HG02870 (cell line): ENCODE data around the gene CXCL16.
A peak's percentile ranks its signal among the peaks of the same experiment; 100 is the strongest.
"Not testable (repeated sequence)": the region's sequence is repeated elsewhere in the genome, so short reads cannot be mapped to it uniquely, and the experiment has no call there.

ENCODE experiments used
- ATAC-seq: cut with Tn5 transposase; IDR thresholded peaks from one replicate; pipeline ENCODE4 v1.9.1; 2021; ENCODE audit warnings: mild to moderate bottlenecking, moderate library complexity; ENCODE audit not compliant: unreplicated experiment

The CXCL16 gene

GRCh38 chr17:4721203-4722135, 18.3 kb downstream of the CXCL16 start:
- ATAC-seq: no peak

- ATAC-seq: no peak
Measured at GRCh38 chr17:4720787-4721186, 18.9 kb downstream of the CXCL16 start.

- ATAC-seq: no peak
Measured at GRCh38 chr17:4719684-4720221, 20.0 kb downstream of the CXCL16 start.

GRCh38 chr17:4719146-4719545, 20.6 kb downstream of the CXCL16 start:
- ATAC-seq: no peak

GRCh38 chr17:4718276-4718675, 21.5 kb downstream of the CXCL16 start:
- ATAC-seq: no peak

GRCh38 chr17:4717791-4718190, 21.9 kb downstream of the CXCL16 start:
- ATAC-seq: no peak

- no peak for ATAC-seq
Measured at GRCh38 chr17:4716081-4716480, 23.6 kb downstream of the CXCL16 start.

GRCh38 chr17:4715063-4715744, 24.5 kb downstream of the CXCL16 start:
- no peak for ATAC-seq

- not testable (repeated sequence) for ATAC-seq
Measured at GRCh38 chr17:4714340-4715062, 25.2 kb downstream of the CXCL16 start.

GRCh38 chr17:4712526-4712925, 27.2 kb downstream of the CXCL16 start:
- no peak for ATAC-seq

GRCh38 chr17:4711661-4712181, 28.0 kb downstream of the CXCL16 start:
- no peak for ATAC-seq

GRCh38 chr17:4710693-4711634, 28.8 kb downstream of the CXCL16 start:
- no peak for ATAC-seq

GRCh38 chr17:4709794-4710692, 29.7 kb downstream of the CXCL16 start, which contains the start of gene ARRB2:
Gene ARRB2 (plus strand): TSS chr17:4710632. CDS start chr17:4710722, 90 bp downstream.
- ATAC-seq: peak; percentile 76

GRCh38 chr17:4708436-4708835, 31.3 kb downstream of the CXCL16 start:
- ATAC-seq: no peak

GRCh38 chr17:4706121-4706520, 33.6 kb downstream of the CXCL16 start:
- no peak for ATAC-seq

GRCh38 chr17:4704991-4705390, 34.7 kb downstream of the CXCL16 start:
- no peak for ATAC-seq

- not testable (repeated sequence) for ATAC-seq
Measured at GRCh38 chr17:4704574-4704907, 35.2 kb downstream of the CXCL16 start.

GRCh38 chr17:4703330-4703691, 36.4 kb downstream of the CXCL16 start:
- ATAC-seq: no peak

GRCh38 chr17:4701116-4701515, 38.6 kb downstream of the CXCL16 start:
- ATAC-seq: no peak
